ENCODE data around the gene LCP2. TPM values are rescaled to one million over a fixed set of nuclear protein-coding genes. Genes with fewer than 3 reads are reported as not detected.

Gene LCP2
- total RNA-seq, 1 donor from 2014 or later, result 0.09 TPM

DNA sequence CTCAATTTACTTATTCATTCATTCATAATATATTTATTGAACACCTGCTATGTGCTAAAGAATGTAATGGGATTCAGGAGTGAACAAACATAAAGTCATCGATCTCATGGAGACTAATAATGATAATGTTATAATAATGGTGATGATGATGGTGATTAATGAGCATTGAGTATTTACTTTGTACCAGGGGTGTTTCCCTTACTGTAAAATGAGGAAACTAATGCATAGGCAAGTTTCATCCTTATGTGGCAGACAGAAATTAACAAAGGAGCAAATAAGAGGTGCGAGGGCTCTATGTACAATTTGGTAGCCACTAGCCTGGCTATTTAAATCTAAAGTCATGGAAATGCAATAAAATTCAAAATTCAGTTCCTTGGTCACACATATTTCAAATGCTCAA lies 11.1 kb upstream of the LCP2 start:
- H3K36me3 ChIP-seq (ENCODE audit: insufficient read depth, low read length), result no peaks in the 10 kb centered on the region
- H3K79me2 ChIP-seq (ENCODE audit: insufficient read depth, low read length), result no peaks in the 10 kb centered on the region
- no peak overlapping the region for H3K27ac ChIP-seq (ENCODE audit: low read depth, low read length)
- H3K9me3 ChIP-seq (ENCODE audit: insufficient read depth, low read depth, low read length), result no peaks in the 10 kb centered on the region
- Mint-ChIP-seq H3K27me3 (ENCODE audit: low read depth, unreplicated experiment) (peaks cover 4% of the 10 kb centered on the region), H3K4me3 (ENCODE audit: unreplicated experiment) (no peak overlapping the region), H3K36me3 (ENCODE audit: low read depth, unreplicated experiment) (peaks cover 2% of the 10 kb centered on the region), H3K9me3 (ENCODE audit: unreplicated experiment) (no peaks in the 10 kb centered on the region), H3K4me1 (ENCODE audit: low read depth, unreplicated experiment) (peaks cover 37% of the 10 kb centered on the region), H3K27ac (ENCODE audit: unreplicated experiment) (no peak overlapping the region)
- no peaks in the 10 kb centered on the region for H4K20me1 ChIP-seq (ENCODE audit: insufficient read depth, low read length)
- FAIRE-seq, result no peak
- peaks cover 2% of the 10 kb centered on the region for H3K27me3 ChIP-seq (ENCODE audit: insufficient read depth, low read length)
- H3K4me2 ChIP-seq (ENCODE audit: low read length), result no peak overlapping the region
- DNase-seq (ENCODE audit: low read depth), result no peak
- H2AFZ ChIP-seq (ENCODE audit: low read depth, low read length), result no peak overlapping the region
- H3K4me3 ChIP-seq (ENCODE audit: insufficient read depth, low read depth, low read length), result no peak overlapping the region
- H3K4me1 ChIP-seq (ENCODE audit: insufficient read depth, low read length), result no peaks in the 10 kb centered on the region
- no peak overlapping the region for H3K9ac ChIP-seq (ENCODE audit: low read length)
- no peak for TF ChIP-seq CTCF (IDR thresholded peaks at IDR 0.05; ENCODE audit: insufficient read depth, low read depth, low read length)
- no peak for TF ChIP-seq EZH2 (IDR thresholded peaks at IDR 0.05; ENCODE audit: insufficient read depth, low read length)

GRCh38 chr5:170307575-170308465 lies 10.2 kb upstream of the LCP2 start:
- no peaks in the 10 kb centered on the region for H3K36me3 ChIP-seq (ENCODE audit: insufficient read depth, low read length)
- H2AFZ ChIP-seq (ENCODE audit: low read depth, low read length), result no peak overlapping the region
- no peak for TF ChIP-seq EZH2 (IDR thresholded peaks at IDR 0.05; ENCODE audit: insufficient read depth, low read length)
- TF ChIP-seq CTCF (IDR thresholded peaks at IDR 0.05; ENCODE audit: insufficient read depth, low read depth, low read length), result no peak
- Mint-ChIP-seq H3K9me3 (ENCODE audit: unreplicated experiment) (no peaks in the 10 kb centered on the region), H3K4me1 (ENCODE audit: low read depth, unreplicated experiment) (peaks cover 32% of the 10 kb centered on the region), H3K27me3 (ENCODE audit: low read depth, unreplicated experiment) (peaks cover 4% of the 10 kb centered on the region), H3K4me3 (ENCODE audit: unreplicated experiment) (no peak overlapping the region), H3K27ac (ENCODE audit: unreplicated experiment) (no peak overlapping the region), H3K36me3 (ENCODE audit: low read depth, unreplicated experiment) (peaks cover 2% of the 10 kb centered on the region)
- H3K79me2 ChIP-seq (ENCODE audit: insufficient read depth, low read length), result no peaks in the 10 kb centered on the region
- H3K27ac ChIP-seq (ENCODE audit: low read depth, low read length), result no peak overlapping the region
- DNase-seq (ENCODE audit: low read depth), result peak; percentile 41
- no peak overlapping the region for H3K9ac ChIP-seq (ENCODE audit: low read length)
- H3K4me3 ChIP-seq (ENCODE audit: insufficient read depth, low read depth, low read length), result no peak overlapping the region
- H3K4me1 ChIP-seq (ENCODE audit: insufficient read depth, low read length), result no peaks in the 10 kb centered on the region
- H3K9me3 ChIP-seq (ENCODE audit: insufficient read depth, low read depth, low read length), result no peaks in the 10 kb centered on the region
- FAIRE-seq, result no peak
- H3K27me3 ChIP-seq (ENCODE audit: insufficient read depth, low read length), result peaks cover 2% of the 10 kb centered on the region
- H4K20me1 ChIP-seq (ENCODE audit: insufficient read depth, low read length), result no peaks in the 10 kb centered on the region
- no peak overlapping the region for H3K4me2 ChIP-seq (ENCODE audit: low read length)

GRCh38 chr5:170306381-170306831 lies 8.8 kb upstream of the LCP2 start:
- H3K27me3 ChIP-seq (ENCODE audit: insufficient read depth, low read length), result no peaks in the 10 kb centered on the region
- H3K36me3 ChIP-seq (ENCODE audit: insufficient read depth, low read length), result no peaks in the 10 kb centered on the region
- H3K9me3 ChIP-seq (ENCODE audit: insufficient read depth, low read depth, low read length), result no peaks in the 10 kb centered on the region
- H3K27me3 Mint-ChIP-seq (ENCODE audit: low read depth, unreplicated experiment), result peaks cover 7% of the 10 kb centered on the region
- no peaks in the 10 kb centered on the region for H3K9me3 Mint-ChIP-seq (ENCODE audit: unreplicated experiment)
- no peaks in the 10 kb centered on the region for H3K79me2 ChIP-seq (ENCODE audit: insufficient read depth, low read length)
- DNase-seq (ENCODE audit: low read depth) (peak; percentile 20), FAIRE-seq (no peak)
- TF ChIP-seq EZH2 (IDR thresholded peaks at IDR 0.05; ENCODE audit: insufficient read depth, low read length) (no peak), CTCF (IDR thresholded peaks at IDR 0.05; ENCODE audit: insufficient read depth, low read depth, low read length) (no peak)
- no peak overlapping the region for H3K4me3 ChIP-seq (ENCODE audit: insufficient read depth, low read depth, low read length)
- no peaks in the 10 kb centered on the region for H4K20me1 ChIP-seq (ENCODE audit: insufficient read depth, low read length)
- peak overlapping the region; percentile 8 for H3K27ac Mint-ChIP-seq (ENCODE audit: unreplicated experiment)
- no peak overlapping the region for H2AFZ ChIP-seq (ENCODE audit: low read depth, low read length)
- no peaks in the 10 kb centered on the region for H3K36me3 Mint-ChIP-seq (ENCODE audit: low read depth, unreplicated experiment)
- no peak overlapping the region for H3K4me3 Mint-ChIP-seq (ENCODE audit: unreplicated experiment)
- H3K27ac ChIP-seq (ENCODE audit: low read depth, low read length), result no peak overlapping the region
- no peaks in the 10 kb centered on the region for H3K4me1 ChIP-seq (ENCODE audit: insufficient read depth, low read length)
- no peak overlapping the region for H3K9ac ChIP-seq (ENCODE audit: low read length)
- H3K4me2 ChIP-seq (ENCODE audit: low read length), result no peak overlapping the region
- H3K4me1 Mint-ChIP-seq (ENCODE audit: low read depth, unreplicated experiment), result peaks cover 19% of the 10 kb centered on the region
